ENCODE data around the gene MFRP.

The MFRP gene

DNA sequence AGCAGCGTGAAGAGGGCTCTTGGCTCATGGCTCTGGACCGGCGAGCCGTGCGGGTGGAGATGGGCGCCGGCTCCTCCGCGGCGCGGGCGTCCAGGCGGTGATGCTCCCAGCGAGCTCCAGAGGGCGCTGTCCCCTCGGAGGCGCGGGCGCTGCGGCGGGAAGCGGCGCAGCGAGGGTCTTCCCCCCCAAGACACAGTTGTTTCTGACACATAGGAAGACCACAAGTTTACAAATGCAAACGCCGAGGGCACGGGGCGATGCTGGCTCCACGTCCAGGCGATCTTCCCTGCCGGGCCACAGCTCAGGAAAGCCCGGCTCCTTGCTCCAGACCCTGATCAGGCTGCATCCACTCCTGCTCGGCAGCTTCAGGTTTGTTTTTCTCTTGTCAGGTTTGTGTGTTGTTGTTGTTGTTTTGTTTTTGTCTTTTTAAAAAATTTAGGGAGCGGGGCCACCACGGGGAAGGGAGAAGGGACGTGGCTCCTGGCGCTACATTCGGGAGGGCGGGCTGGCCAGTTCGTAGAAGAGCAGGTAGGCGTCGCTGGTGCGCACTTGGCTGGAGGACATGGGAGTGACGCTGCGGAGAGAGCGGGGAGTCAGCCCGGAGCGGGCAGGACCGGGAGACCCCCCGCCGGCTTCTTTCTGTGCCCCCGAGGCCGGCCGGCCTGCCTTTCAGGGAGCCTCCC, 10.0 kb upstream of the MFRP start:
- peak; percentile 81 for DNase-seq

- no peak for DNase-seq
Observed at GRCh38 chr11:119355091-119355843, 8.8 kb upstream of the MFRP start.

- no peak for DNase-seq
Observed at GRCh38 chr11:119352857-119353260, 6.4 kb upstream of the MFRP start.

GRCh38 chr11:119351232-119351631, 4.7 kb upstream of the MFRP start:
- DNase-seq = no peak

DNA sequence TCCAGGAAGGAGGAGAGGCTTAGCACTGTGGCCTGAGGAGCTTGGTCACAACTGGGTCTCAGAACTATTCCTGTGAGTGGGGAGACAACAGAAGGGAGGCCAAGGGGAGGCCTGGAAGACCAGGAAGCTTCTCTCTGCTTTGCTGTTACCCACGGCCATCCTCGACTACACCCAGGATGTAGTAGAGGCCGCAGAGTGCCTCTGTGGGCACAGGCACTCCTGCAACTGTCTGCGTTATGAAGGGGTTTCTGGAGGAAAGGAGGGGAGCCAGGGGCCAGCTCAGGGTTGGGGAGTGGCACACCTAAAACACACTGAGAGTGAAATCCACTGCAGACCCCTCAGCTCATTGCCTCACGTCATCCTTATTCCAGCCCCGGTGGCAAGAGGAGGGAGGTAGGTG, 3.8 kb upstream of the MFRP start:
- DNase-seq = no peak

GRCh38 chr11:119347940-119348605, 1.6 kb upstream of the MFRP start:
- no peak for DNase-seq

GRCh38 chr11:119347242-119347641, 737 bp upstream of the MFRP start:
- DNase-seq = no peak

- DNase-seq = no peak
Observed at GRCh38 chr11:119345685-119346084, 820 bp downstream of the MFRP start.

DNA sequence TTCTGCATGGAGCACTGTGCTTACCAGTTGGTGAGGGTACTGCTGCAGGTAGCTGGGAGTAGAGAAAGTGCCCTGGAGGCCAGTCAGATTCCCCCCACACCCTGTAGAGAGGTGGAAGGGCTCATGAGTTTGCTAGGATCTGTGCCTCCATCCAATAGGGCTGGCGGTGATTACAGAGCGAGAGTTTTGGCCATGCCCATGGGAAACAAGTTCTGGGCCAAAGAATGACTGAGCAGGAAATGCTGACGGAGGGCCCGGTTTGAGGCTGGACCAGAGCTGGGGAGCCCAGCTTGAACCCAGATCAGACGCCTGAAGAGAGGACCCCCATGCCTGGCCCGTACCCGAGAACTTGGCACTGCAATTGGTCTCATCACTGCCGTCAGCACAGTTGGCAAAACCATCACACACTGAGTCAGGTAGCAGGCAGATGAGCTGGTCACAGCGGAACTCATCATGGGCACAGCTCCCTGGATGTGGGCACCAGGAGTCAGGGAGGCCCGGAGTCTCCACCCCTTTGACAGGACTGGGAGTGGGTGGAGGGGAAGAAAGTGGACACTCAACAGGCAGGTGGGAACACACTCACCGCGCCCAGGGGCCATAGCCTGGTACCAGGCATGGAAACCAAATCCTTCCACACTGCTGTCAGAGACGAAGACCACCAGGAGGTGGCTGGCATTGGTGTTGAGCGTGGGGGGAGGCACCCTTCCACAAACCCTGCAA, 2.1 kb downstream of the MFRP start:
- DNase-seq = no peak

- DNase-seq = no peak
Observed at GRCh38 chr11:119343726-119344125, 2.8 kb downstream of the MFRP start.

GRCh38 chr11:119342362-119343130, 4.0 kb downstream of the MFRP start:
- DNase-seq = no peak

GRCh38 chr11:119342023-119342300, 4.5 kb downstream of the MFRP start:
- DNase-seq = no peak

DNA sequence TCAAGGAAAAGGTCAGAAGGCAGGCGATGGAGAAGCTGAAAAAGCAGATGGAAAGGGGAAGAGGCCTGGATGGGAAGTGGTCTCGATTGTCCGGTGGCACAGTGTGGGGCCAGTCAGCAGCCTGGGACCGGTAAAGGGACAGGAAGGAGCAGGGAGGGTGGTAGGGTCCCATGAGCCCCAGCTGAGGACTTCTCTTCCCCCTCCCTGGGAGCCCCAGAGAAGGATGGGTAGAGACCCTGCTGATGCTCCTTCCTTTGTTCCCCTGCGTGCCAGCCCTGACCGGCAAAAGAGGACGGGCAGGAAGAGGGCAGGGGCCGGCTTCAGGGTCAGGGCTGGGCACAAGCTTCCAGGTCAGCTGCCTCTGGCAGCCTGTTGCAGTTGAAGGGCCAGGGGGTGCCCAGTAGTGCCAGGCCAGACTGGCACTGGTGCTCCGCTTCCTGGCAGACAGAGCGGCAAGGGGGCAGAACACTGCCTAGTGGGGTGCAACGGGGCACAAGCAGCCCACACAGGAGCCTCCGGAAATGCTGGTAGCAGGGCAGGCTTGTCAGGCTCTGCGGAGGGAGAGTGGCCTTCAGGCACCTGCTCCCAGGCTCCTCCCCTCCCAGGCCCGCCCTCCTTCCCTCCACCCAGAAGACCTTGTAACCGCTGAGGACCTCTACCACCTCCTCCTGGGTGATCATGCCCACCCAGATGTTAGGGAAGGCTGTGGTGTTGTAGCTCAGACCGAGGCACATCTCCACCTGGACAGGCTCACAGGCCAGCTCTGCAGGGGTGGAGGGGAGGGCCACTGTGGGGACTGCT, 5.1 kb downstream of the MFRP start:
- DNase-seq = no peak

- DNase-seq = no peak
Observed at GRCh38 chr11:119340335-119341221, 5.9 kb downstream of the MFRP start, which contains the start of gene C1QTNF5. C1QTNF5 (minus strand) TSS chr11:119340883; CDS start chr11:119340397, 486 bp downstream.

DNA sequence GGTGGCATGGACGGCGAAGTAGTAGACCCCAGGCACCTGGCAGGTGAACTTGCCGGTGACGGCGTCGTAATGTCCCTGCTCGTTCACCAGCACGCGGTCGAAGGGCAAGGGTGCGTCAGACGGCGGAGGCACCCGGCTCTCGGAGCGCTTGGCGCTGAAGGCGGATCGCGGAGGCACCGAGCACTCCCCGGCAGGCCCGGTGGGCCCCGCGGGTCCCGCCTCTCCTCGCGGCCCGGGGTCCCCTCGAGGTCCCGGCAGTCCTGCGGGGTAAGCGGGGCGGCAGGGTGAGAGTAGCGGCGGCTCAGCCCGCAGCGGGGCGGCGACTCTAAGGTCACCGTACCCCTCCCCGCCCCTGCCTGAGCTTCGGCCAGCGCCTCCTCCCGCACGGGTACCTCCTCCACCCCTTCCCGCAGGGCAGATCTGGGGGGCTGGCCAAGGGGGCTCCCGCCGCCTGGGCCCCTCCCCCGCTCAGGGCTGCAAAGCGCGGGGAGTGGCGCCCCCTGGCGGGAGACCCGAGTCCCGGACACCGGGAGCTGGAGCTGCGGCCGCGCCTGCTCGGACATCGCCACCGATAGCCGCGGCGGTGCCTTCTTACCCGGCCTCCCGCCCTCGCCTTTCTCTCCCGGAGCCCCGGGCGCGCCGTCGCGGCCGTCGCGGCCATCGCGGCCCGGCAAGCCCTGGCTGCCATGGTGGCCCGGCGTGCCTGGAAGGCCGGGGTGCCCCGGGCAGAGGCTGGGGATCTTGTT, 6.7 kb downstream of the MFRP start:
- peak; percentile 63 for DNase-seq

DNA sequence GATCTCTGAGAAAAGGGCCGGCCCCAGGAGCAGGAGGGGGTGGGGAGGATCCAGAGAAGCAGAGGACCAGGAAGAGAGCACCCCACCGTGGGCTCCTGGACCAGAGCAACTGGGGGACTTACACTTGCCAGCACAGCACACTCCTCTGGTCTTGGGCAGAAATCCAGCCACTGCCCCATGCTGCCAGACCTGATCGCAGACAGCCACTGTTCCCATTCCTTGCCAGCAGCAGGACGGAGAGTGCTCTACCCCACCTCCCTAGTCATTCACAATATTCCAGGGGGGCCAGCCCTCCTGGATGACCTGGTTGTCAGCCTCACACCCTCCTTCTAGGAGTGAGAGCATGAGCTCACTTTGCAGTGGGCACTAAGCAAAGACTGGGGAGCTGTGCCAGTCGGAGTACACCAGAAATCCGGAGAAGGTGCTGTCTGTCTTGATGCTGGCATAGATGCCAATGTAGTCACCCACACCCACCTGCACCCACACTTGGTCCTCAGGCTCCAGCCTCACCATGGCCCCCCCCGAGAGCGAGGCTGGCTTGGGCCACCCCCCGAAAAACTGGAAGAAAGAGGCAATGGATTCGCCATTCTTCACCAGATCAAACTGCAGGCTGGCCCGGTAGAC, 7.4 kb downstream of the MFRP start:
- DNase-seq = no peak

GRCh38 chr11:119338318-119338890, 8.1 kb downstream of the MFRP start:
- DNase-seq = peak; percentile 79

DNA sequence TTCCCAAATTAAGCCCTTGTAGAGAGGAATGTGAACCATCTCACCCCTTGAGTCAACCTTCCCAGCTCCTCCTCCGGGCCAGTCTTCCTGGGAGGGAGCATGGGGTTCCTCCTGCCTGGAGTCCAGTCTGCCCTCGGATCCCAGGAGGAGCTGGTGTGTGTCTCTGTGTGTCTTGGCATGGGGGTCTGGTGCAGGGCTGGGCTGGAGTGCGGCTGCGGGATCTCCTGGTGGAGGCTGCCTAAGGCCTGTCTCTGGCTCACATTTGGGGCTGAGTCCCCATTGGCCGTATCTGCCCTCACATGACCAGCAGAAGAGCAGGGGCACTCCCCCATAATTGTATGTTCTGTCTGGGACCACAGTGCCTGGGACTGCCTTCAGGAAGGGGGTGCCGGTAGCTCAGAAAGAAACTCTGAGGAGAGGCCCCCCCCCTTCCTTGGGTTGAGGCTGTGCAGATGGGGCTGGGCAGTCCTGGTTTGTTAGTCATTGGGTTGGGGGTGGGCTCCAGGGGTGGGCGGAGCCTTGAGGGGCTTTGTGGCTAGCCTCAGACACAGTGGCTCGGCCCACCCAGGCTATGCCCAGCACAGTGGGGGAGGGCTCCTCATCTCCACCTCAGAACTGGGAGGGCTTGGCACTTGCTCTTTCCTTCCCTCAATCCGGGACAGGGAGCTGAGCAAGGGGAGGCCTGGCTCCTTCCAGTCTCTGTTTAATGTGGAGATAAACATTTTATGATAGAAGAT, 8.8 kb downstream of the MFRP start:
- no peak for DNase-seq
